A549 (cell line): ENCODE data around the gene PLEKHA7.

Source experiments
- CBX8 ChIP-seq: fragments of 200-600 bp; sonication (generic); IDR thresholded peaks from 2 replicates; pipeline ENCODE4 v1.6.1; 2016
- CHD4 ChIP-seq: fragments of 200-600 bp; sonication (generic); IDR thresholded peaks from 2 replicates; pipeline ENCODE4 v1.6.1; 2016; ENCODE audit warnings: antibody characterized with exemption, mild to moderate bottlenecking, borderline replicate concordance
- EHF ChIP-seq: fragments of 250-450 bp; sonication (Bioruptor Pico); IDR thresholded peaks from 2 replicates; pipeline ENCODE4 v1.5.0; 2020; ENCODE audit warnings: mild to moderate bottlenecking
- EP300 ChIP-seq, 2 experiments: fragments of >200 bp; sonication (Bioruptor Twin); formaldehyde crosslinking; IDR thresholded peaks; 2 replicates in 1 of 2; 3 replicates in 1 of 2; pipeline ENCODE4 v1.6.1; 2016 to 2017
- JUN ChIP-seq, 2 experiments: fragments of >200 bp; sonication (Bioruptor Twin); formaldehyde crosslinking; IDR thresholded peaks; 2 replicates in 1 of 2; 3 replicates in 1 of 2; pipeline ENCODE4 v1.6.1; 2016 to 2017
- MAFK ChIP-seq: fragments of 450-650 bp; IDR thresholded peaks from 2 replicates; pipeline ENCODE4 v1.6.1; 2014; ENCODE audit not compliant: partially characterized antibody
- POLR2A ChIP-seq: IDR thresholded peaks from 2 replicates; pipeline ENCODE4 v1.6.1; 2012; ENCODE audit warnings: mild to moderate bottlenecking, low read length
- RCOR1 ChIP-seq: fragments of 150-350 bp; IDR thresholded peaks from 2 replicates; pipeline ENCODE4 v1.6.1; 2014; ENCODE audit warnings: antibody characterized with exemption, low read length, low read depth
- RFX5 ChIP-seq: fragments of 450-650 bp; IDR thresholded peaks from 2 replicates; pipeline ENCODE4 v1.7.1; 2014; ENCODE audit warnings: antibody characterized with exemption, mild to moderate bottlenecking, moderate library complexity
- TF ChIP-seq, protein P1 (sequence below): fragments of >200 bp; sonication (Bioruptor Twin); formaldehyde crosslinking; IDR thresholded peaks from 3 replicates; pipeline ENCODE4 v1.5.1; 2016
- TF ChIP-seq, protein P2 (sequence below): fragments of 150-350 bp; IDR thresholded peaks from 2 replicates; pipeline ENCODE4 v1.6.1; 2014; ENCODE audit warnings: low read depth, mild to moderate bottlenecking, low read length
- TF ChIP-seq, protein P3 (sequence below): IDR thresholded peaks from 2 replicates; pipeline ENCODE4 v1.6.1; 2012
- TF ChIP-seq, protein P4 (sequence below): fragments of 450-650 bp; IDR thresholded peaks from 2 replicates; pipeline ENCODE4 v1.6.1; 2014; ENCODE audit warnings: antibody characterized with exemption
- TF ChIP-seq, protein P5 (sequence below): fragments of 200-600 bp; sonication (generic); IDR thresholded peaks from 2 replicates; pipeline ENCODE4 v1.6.1; 2016; ENCODE audit warnings: antibody characterized with exemption, mild to moderate bottlenecking, moderate library complexity

DNA sequence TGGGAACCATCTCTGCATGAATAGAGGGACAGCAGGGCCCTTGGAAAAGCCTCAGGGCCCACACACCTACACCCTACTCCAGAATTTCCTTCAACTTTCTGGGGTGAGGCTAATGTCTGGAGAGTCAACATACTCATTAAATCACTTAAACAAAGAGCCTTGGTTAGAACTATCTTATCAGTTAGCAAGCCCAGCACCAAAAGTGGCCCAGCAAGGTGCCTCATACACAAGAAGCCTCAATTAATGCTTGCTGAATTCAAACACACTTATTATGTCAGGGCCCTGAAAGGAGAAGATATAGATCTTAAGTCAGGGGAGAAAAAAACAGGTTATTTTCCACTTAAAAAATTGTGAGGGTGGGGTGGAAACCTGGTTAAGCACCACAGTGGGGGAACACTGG lies 214.3 kb downstream of the PLEKHA7 start:
- TF ChIP-seq, protein P1, sequence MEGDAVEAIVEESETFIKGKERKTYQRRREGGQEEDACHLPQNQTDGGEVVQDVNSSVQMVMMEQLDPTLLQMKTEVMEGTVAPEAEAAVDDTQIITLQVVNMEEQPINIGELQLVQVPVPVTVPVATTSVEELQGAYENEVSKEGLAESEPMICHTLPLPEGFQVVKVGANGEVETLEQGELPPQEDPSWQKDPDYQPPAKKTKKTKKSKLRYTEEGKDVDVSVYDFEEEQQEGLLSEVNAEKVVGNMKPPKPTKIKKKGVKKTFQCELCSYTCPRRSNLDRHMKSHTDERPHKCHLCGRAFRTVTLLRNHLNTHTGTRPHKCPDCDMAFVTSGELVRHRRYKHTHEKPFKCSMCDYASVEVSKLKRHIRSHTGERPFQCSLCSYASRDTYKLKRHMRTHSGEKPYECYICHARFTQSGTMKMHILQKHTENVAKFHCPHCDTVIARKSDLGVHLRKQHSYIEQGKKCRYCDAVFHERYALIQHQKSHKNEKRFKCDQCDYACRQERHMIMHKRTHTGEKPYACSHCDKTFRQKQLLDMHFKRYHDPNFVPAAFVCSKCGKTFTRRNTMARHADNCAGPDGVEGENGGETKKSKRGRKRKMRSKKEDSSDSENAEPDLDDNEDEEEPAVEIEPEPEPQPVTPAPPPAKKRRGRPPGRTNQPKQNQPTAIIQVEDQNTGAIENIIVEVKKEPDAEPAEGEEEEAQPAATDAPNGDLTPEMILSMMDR, result no peak
- TF ChIP-seq MAFK (no peak), EP300 (IDR thresholded peaks at IDR 0.05) (no peak), JUN (IDR thresholded peaks at IDR 0.05) (no peak), POLR2A (no peak), RCOR1 (no peak), EHF (CRISPR knock-in tag) (no peak), RFX5 (no peak), CHD4 (no peak), CBX8 (no peak)
- TF ChIP-seq, protein P2, sequence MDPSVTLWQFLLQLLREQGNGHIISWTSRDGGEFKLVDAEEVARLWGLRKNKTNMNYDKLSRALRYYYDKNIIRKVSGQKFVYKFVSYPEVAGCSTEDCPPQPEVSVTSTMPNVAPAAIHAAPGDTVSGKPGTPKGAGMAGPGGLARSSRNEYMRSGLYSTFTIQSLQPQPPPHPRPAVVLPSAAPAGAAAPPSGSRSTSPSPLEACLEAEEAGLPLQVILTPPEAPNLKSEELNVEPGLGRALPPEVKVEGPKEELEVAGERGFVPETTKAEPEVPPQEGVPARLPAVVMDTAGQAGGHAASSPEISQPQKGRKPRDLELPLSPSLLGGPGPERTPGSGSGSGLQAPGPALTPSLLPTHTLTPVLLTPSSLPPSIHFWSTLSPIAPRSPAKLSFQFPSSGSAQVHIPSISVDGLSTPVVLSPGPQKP, result no peak
- TF ChIP-seq, protein P3, sequence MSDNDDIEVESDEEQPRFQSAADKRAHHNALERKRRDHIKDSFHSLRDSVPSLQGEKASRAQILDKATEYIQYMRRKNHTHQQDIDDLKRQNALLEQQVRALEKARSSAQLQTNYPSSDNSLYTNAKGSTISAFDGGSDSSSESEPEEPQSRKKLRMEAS, result no peak
- TF ChIP-seq, protein P4, sequence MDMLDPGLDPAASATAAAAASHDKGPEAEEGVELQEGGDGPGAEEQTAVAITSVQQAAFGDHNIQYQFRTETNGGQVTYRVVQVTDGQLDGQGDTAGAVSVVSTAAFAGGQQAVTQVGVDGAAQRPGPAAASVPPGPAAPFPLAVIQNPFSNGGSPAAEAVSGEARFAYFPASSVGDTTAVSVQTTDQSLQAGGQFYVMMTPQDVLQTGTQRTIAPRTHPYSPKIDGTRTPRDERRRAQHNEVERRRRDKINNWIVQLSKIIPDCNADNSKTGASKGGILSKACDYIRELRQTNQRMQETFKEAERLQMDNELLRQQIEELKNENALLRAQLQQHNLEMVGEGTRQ, result no peak
- TF ChIP-seq, protein P5, sequence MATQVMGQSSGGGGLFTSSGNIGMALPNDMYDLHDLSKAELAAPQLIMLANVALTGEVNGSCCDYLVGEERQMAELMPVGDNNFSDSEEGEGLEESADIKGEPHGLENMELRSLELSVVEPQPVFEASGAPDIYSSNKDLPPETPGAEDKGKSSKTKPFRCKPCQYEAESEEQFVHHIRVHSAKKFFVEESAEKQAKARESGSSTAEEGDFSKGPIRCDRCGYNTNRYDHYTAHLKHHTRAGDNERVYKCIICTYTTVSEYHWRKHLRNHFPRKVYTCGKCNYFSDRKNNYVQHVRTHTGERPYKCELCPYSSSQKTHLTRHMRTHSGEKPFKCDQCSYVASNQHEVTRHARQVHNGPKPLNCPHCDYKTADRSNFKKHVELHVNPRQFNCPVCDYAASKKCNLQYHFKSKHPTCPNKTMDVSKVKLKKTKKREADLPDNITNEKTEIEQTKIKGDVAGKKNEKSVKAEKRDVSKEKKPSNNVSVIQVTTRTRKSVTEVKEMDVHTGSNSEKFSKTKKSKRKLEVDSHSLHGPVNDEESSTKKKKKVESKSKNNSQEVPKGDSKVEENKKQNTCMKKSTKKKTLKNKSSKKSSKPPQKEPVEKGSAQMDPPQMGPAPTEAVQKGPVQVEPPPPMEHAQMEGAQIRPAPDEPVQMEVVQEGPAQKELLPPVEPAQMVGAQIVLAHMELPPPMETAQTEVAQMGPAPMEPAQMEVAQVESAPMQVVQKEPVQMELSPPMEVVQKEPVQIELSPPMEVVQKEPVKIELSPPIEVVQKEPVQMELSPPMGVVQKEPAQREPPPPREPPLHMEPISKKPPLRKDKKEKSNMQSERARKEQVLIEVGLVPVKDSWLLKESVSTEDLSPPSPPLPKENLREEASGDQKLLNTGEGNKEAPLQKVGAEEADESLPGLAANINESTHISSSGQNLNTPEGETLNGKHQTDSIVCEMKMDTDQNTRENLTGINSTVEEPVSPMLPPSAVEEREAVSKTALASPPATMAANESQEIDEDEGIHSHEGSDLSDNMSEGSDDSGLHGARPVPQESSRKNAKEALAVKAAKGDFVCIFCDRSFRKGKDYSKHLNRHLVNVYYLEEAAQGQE, result no peak
